DMS114 treated with DMSO at 0.1 percent for 48 hours (cell line): ENCODE data around the gene SPTAN1.
"Not testable (repeated sequence)": the region's sequence is repeated elsewhere in the genome, so short reads cannot be mapped to it uniquely, and the experiment has no call there.

Source experiments
- DNase-seq: peaks from one replicate; lab custom pipeline; 2025; ENCODE audit not compliant: unreplicated experiment; lab: John Stamatoyannopoulos, UW

SPTAN1 gene

DNA sequence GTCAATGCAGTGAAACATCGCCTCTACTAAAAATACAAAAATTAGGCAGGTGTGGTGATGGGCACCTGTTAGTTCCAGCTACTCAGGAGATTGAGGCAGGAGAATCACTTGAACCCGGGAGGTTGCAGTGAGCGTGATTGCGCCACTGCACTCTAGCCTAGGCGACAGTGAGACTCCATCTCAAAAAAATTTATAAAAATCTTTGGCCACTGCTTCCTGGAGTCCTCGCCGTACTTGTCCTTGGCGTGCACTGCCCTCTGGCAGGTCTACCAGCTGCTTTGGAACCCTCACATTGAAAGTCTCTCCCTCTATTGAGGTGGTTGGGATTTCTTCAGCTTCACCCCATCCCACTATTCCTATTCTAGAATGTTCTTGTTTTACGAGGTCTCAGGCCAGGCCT is 79.2 kb downstream of the SPTAN1 start:
- DNase-seq: no peak

GRCh38 chr9:128632066-128632465 is 79.7 kb downstream of the SPTAN1 start:
- DNase-seq: no peak

- no peak for DNase-seq
Observed at GRCh38 chr9:128632486-128632885, 80.1 kb downstream of the SPTAN1 start.

- no peak for DNase-seq
Observed at GRCh38 chr9:128633057-128633456, 80.7 kb downstream of the SPTAN1 start.

DNA sequence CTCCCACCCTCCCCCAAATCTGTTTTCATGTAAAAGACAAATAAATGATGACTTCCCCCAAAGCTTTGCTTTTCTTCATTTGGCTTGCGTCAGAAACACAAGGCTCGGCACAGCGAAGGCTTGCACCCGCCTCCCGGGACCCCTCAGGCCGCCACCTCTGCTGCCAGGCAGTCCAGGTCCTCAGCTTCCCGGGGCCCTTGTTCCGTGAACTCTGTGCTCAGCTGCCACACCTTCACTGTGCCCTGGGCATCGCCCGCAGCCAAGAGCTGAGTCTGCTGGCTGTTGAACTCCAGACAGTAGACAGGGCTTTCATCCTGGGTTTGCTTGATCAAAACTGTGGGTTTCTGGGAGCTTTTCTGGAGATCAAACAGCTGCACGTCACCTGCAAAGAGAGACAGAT is 81.2 kb downstream of the SPTAN1 start:
- no peak for DNase-seq

DNA sequence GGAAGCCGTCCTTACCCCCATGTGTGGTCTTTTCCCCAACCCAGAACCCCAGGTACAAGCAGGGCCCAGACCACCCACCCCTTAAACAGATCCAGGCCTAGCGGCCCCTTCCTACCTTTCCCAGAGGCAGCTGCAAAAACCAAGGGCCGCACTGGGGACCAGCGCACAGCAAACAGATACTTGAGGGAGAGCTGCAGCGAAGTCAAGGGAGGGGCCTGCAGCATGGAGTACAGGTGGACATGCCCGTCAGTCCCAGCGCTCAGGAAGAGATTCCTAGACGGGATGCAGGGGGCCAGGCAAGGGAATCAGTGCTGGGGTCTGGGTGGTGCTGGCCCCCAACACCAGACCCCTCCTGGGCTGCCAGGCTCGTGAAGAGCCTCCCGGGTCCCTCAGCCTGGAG is 81.7 kb downstream of the SPTAN1 start:
- no peak for DNase-seq

GRCh38 chr9:128634651-128635262 is 82.4 kb downstream of the SPTAN1 start:
- no peak for DNase-seq

- DNase-seq: peak; percentile 12
Observed at GRCh38 chr9:128635266-128636023, 83.1 kb downstream of the SPTAN1 start.

DNA sequence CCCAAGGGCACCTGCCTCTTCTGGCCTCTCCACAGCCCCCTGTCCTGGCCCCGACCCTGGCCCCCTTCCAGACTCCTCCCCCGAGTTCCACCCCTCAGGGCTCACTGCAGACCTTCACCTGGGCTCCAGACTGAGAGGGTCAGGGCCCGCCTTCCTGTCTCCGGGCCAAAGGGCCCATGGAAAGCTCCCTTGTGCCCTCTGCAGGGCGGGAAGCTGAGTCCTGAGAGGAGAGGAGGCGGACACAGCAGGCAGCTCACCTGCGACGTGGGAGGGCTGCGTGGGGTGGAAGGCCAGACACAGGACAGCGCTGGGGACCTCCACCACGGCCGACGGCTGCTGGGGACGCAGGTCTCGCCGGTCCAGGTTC is 83.6 kb downstream of the SPTAN1 start:
- no peak for DNase-seq

DNA sequence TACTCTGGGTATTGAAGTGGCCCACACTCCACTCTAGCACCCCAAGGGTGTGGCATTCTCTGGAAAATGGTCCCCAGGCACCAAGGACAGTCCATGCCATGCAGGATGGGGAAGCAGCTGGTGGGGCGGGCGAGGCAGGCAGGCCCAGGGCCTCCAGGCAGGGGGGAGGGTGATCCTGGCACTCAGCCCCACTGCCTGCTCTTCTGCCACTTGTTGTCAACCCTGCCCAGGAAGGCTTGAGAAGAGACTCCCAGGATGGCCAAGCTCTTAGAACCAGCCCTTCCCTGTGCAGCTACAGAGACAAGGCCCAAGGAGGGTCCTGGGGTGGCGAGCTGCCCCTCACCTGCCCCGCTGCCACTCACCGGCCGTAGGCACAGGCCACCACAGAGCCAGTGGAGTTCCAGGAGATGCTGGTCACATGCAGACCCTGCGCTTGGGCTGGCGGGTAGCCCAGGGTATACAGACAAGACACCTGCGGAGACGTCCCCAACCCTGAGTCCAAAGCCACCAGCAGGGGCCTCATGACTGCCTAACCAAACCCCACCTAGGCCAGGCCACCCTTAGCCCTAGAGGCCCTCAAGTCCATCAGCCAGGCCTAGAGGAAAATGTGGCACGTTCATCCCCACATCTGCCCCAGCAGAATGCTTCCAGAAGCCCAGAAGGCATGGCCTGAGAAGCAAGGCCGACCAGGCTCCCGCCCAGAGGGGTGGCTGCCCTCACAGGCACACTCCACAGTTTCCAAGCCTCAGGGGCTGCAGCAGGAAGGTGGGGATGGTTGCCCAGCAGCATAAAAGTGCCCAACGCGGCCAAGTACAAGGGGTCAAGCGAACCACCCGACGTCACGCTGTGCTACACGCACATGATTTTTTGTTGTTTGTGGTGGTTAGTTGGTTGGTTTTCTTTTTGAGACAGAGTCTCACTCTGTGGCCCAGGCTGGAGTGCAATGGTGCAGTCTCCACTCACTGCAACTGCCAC is 84.5 kb downstream of the SPTAN1 start:
- no peak for DNase-seq

DNA sequence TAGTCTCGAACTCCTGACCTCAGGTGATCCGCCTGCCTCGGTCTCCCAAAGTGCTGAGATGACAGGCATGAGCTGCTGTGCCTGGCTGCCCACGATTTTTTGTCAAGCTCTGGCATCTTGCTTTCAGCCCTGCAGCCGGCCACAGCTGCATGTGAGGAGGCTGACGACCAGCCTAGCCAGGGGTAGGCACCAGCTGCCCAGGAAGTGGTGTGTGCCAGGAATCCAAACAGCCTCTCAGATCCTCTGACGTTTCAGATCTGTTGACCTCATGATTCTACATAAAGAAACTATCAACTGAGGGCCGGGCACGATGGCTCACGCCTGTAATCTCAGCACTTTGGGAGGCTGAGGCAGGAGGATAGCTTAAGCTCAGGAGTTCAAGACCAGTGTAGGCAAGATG is 85.3 kb downstream of the SPTAN1 start:
- DNase-seq: no peak

GRCh38 chr9:128638580-128638979 is 86.2 kb downstream of the SPTAN1 start:
- no peak for DNase-seq

- no peak for DNase-seq
Observed at GRCh38 chr9:128640603-128641002, 88.2 kb downstream of the SPTAN1 start.

GRCh38 chr9:128642675-128643245 is 90.4 kb downstream of the SPTAN1 start:
- DNase-seq: no peak

- DNase-seq: no peak
Observed at GRCh38 chr9:128643519-128644300, 91.3 kb downstream of the SPTAN1 start.

DNA sequence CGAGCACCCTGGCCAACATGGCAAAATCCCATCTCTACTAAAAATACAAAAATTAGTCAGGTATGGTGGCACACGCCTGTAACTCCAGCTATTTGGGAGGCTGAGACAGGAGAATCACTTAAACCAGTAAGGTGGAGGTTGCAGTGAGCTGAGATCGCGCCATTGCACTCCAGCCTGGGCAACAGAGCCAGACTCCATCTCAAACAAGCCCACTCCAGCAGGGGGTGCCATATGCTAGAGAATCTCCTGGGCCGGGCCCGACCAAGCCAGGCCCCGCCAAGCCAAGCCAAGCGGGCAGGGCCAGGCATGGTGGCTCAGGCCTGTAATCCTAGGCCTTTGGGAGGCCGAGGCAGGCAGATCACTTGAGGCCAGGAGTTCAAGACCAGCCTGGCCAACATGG is 95.8 kb downstream of the SPTAN1 start:
- not testable (repeated sequence) for DNase-seq

DNA sequence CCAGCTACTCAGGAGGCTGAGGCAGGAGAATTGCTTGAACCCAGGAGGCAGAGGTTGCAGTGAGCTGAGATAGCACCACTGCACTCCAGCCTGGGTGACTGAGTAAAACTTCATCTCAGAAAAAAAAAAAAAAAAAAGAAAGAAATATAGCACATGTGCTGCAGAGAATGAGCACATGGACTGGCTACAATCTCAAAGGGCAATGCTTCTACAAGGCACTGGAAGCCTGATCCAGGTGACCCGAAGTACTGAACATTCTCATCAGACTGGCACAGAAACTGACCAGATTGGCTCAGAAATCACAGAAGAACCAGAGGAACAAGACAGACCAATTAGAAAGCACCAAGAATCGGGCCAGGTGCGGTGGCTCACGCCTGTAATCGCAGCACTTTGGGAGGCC is 99.4 kb downstream of the SPTAN1 start:
- no peak for DNase-seq

DNA sequence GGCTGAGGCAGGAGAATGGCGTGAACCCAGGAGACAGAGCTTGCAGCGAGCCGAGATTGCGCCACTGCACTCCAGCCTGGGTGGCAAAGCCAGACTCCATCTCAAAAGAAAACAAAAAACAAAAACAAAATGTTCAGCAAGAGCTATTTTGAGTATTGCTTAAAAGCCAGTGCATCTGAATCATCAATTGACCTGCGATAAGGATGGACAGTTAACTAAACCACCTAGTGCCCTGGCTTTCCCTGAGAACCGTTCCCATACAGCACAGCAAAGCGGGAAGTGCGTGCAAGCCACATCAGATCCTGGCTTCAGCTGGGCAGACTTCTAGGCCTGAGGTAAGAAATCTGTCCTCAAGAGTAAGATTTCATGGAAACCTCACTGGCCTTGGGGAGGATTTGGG is 101.5 kb downstream of the SPTAN1 start:
- DNase-seq: no peak

- DNase-seq: no peak
Observed at GRCh38 chr9:128654481-128654880, 102.1 kb downstream of the SPTAN1 start.
